ENCODE measurements around the gene CDK6.
"Not testable (repeated sequence)": the region's sequence is repeated elsewhere in the genome, so short reads cannot be mapped to it uniquely, and the experiment has no call there.

Gene CDK6

GRCh38 chr7:92761391-92762097 is 74.8 kb downstream of the CDK6 start:
- DNase-seq (ENCODE audit: low read depth in 2 of 2) = no peak

- no peak for DNase-seq (ENCODE audit: low read depth in 2 of 2)
Observed at GRCh38 chr7:92758796-92759431, 77.5 kb downstream of the CDK6 start.

- not testable (repeated sequence) for DNase-seq (ENCODE audit: low read depth in 2 of 2)
Observed at GRCh38 chr7:92757311-92757910, 79.0 kb downstream of the CDK6 start.

GRCh38 chr7:92755680-92756079 is 80.7 kb downstream of the CDK6 start:
- no peak for DNase-seq (ENCODE audit: low read depth in 2 of 2)

DNA sequence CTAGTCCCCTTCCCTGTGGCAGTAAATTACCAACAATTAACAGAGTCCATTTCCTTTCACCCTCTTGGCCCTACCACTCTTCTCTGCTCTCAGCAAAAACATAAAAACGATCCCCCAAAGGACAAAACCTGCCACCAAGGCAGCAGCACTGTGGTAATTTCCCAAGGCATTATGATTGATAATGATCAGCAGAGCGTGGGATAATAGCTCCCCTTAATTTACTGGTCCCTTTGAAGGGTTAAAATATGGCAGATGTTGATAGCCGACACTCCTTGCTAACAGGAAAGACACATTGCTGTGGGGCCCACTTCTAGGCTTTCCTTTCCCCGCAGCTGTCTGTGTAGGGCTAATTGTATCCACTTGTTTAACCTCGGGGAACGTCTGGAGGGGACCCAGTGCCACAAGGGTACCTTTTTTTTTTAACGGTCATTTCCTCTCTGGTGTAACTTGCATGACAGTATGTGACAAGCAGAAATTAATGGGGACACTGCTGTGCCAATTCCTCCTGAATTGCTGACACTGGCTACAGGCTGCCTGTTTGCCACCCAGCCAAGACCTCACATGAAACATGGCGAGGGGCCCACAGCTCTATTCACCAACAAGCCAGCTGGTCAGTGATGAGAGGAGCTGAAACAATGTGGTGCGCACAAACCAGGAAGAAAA is 81.3 kb downstream of the CDK6 start:
- DNase-seq (ENCODE audit: low read depth in 2 of 2) = no peak

- DNase-seq (ENCODE audit: low read depth in 2 of 2) = no peak
Observed at GRCh38 chr7:92753614-92754013, 82.8 kb downstream of the CDK6 start.

GRCh38 chr7:92751902-92752901 is 84.2 kb downstream of the CDK6 start:
- DNase-seq (ENCODE audit: low read depth in 2 of 2) = no peak

GRCh38 chr7:92750946-92751345 is 85.4 kb downstream of the CDK6 start:
- DNase-seq (ENCODE audit: low read depth in 2 of 2) = no peak

GRCh38 chr7:92750447-92750839 is 85.9 kb downstream of the CDK6 start:
- no peak for DNase-seq (ENCODE audit: low read depth in 2 of 2)

- no peak for DNase-seq (ENCODE audit: low read depth in 2 of 2)
Observed at GRCh38 chr7:92749832-92750446, 86.4 kb downstream of the CDK6 start.

GRCh38 chr7:92749327-92749755 is 87.0 kb downstream of the CDK6 start:
- DNase-seq (ENCODE audit: low read depth in 2 of 2) = no peak

DNA sequence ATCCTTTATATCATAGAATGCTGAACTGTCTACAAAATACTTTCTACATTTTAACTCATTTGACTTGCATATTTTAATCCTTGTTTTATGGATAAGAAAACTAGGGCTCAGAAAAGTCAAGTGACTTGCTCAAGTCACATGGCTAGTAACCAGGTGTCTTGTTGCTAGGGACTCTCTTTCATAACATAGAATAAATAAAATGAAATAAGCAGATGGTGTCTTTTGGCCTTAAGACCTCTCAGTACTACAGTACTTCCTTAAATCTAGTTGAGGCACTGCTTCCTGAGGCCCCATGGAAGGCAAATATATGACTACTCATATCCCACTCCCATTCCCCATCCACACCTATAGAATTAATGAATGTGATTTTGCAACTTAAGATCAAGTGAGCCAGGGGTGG is 87.9 kb downstream of the CDK6 start:
- DNase-seq (ENCODE audit: low read depth in 2 of 2) = no peak

DNA sequence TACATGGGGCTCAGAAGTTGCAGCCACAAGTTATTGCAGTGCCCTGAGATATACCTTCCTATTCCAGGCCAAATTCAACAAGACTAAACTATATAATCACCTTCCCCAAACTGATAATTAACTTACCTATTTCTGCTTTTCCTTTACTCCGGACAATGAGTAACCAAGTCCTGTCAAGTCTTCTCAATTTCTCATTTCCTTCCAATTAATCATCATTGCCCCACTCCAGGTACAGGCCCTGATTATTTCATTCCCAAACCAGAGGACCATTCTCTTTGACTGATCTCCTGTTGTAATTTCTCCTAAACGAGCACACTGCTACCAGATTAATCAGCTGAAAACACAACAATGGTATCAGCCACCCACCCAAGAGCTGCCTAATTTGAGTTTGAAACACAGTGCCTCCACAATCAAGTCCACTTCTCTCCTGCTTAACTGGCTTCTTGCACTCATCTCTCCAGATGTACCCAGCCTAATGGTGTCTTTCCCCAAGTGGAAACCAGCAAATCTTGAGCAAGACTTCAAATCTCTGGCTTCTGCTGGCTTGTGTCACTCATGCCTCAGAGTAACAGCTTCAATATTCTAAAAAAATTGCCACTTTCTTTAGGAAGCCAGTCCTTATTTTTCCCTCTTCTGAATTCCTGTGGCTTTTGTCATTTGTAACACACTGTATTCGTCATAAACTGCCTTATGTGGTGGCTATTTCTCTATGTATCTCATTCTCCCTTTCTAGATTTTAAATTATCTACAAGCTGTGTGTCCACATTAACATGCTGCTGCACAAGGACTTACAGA is 89.1 kb downstream of the CDK6 start:
- DNase-seq (ENCODE audit: low read depth in 2 of 2) = no peak

GRCh38 chr7:92745241-92745640 is 91.1 kb downstream of the CDK6 start:
- DNase-seq (ENCODE audit: low read depth in 2 of 2) = no peak

DNA sequence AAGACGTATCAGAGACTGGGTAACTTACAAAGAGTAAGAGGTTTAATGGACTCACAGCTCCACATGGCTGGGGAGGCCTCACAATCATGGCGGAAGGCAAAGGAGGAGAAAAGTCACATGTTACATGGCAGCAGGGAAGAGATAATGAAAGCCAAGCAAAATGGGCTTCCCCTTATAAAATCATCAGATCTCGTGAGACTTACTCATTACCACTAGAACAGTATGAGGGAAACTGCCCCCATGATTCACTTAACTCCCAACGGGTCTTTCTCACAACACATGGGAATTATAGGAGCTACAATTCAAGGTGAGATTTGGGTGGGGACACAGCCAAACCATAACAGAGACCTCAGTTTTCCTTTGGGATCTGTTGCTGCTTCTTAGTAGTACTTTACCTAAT is 92.2 kb downstream of the CDK6 start:
- DNase-seq (ENCODE audit: low read depth in 2 of 2) = not testable (repeated sequence)

DNA sequence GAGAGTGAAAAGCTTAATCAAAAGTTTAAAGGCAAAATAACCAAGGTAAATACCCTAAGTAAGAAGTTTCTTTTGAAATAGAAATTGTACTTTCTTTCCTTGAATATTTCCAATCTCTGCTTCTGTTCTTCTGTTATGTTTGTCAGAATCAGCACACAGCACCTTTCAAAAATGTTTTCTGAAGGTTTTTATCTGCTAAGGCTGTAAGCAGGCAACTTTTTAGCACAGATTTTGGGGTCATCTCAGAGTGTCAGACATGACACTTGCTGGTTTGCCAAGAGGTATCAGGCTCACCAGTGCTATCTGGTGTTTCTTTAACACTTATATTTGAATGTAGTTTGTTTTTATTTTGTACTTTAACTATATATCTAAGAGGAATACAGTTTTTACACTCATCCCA is 94.2 kb downstream of the CDK6 start:
- DNase-seq (ENCODE audit: low read depth in 2 of 2) = no peak

DNA sequence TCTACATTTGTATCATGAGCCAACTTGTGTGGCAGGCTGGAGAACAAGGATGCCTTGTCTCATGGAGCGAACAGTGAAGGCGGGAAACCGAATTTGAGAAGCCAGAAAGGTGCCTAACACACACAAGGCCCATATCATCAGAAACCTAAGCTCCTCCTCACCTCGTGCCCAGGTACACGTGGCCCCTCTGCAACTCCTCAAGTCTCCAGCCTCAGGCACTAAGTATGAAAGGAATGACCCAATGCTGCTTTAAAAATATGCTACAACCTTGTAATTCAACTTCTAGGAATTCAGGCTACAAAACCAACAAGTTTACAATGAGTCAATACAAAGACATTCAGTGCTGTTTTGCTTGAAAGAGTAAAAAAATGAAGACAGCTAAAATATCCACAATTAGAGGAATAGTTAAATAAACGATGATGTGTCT is 95.7 kb downstream of the CDK6 start:
- no peak for DNase-seq (ENCODE audit: low read depth in 2 of 2)

GRCh38 chr7:92740134-92740533 is 96.2 kb downstream of the CDK6 start:
- no peak for DNase-seq (ENCODE audit: low read depth in 2 of 2)

GRCh38 chr7:92739091-92739490 is 97.3 kb downstream of the CDK6 start:
- no peak for DNase-seq (ENCODE audit: low read depth in 2 of 2)

DNA sequence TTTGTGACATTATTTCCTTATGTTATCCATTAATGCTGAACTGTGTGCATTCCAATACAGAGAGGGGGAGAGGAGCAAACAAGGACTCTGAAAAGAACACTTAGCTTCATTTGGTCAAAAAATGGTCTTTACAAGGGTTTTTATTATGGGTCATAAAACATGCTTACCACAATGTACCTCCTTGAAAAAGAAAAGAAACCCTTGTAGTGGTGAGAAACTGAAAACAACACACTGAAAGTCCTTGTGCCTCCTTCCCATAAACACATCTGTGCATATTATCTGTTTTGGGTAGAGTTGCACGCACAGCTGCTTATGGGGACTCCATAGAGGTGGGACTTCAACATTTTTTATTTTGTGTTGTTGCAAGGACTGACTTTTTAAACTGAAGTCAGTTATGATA is 98.7 kb downstream of the CDK6 start:
- DNase-seq (ENCODE audit: low read depth in 2 of 2) = no peak

Measured in stimulated activated CD4-positive, alpha-beta T cell treated with anti-CD3 and anti-CD28 coated beads, Interleukin-4, amount 100 ng/mL, for 48 hours (primary cell).